Liver (tissue), 9 donors: ENCODE results near the gene NCR2. TPM values are rescaled to one million over a fixed set of nuclear protein-coding genes. Genes with fewer than 3 reads are reported as not detected.

Source experiments
- DNase-seq: peaks from one replicate; pipeline ENCODE4 v3.0.0-alpha.2; 2017; ENCODE audit warnings: low spot score
- H3K27ac ChIP-seq, 2 donors: one replicate each; pipeline ENCODE4 v1.7.0; 2013; ENCODE audit warnings: inconsistent platforms in 2 of 2, low read length in 2 of 2, control low read depth in 1 of 2, low read depth in 1 of 2, mild to moderate bottlenecking in 1 of 2
- H3K27me3 ChIP-seq, 4 donors: one replicate each; pipeline versions ENCODE4 v1.6.1 to v1.7.0; 2013; ENCODE audit warnings: low read length in 3 of 4, inconsistent platforms in 1 of 4, mild to moderate bottlenecking in 1 of 4, moderate library complexity in 1 of 4; ENCODE audit not compliant: control insufficient read depth in 4 of 4, insufficient read depth in 4 of 4
- H3K36me3 ChIP-seq, 4 donors: one replicate each; pipeline versions ENCODE4 v1.6.1 to v1.7.0; 2013; ENCODE audit warnings: low read length in 3 of 4, mild to moderate bottlenecking in 3 of 4, low read depth in 1 of 4, moderate library complexity in 1 of 4; ENCODE audit not compliant: control insufficient read depth in 4 of 4, insufficient read depth in 3 of 4
- H3K4me1 ChIP-seq, 4 donors: one replicate each; pipeline versions ENCODE4 v1.6.1 to v1.7.0; 2013; ENCODE audit warnings: low read length in 3 of 4, mild to moderate bottlenecking in 3 of 4, moderate library complexity in 1 of 4; ENCODE audit not compliant: control insufficient read depth in 4 of 4, insufficient read depth in 4 of 4
- H3K4me3 ChIP-seq, 3 donors: one replicate each; pipeline versions ENCODE4 v1.6.1 to v1.7.0; 2013; ENCODE audit warnings: low read length in 3 of 3, control low read depth in 1 of 3, low read depth in 1 of 3, mild to moderate bottlenecking in 1 of 3
- H3K9ac ChIP-seq, 2 donors: one replicate each; pipeline ENCODE4 v1.7.0; 2013; ENCODE audit warnings: low read length in 2 of 2, mild to moderate bottlenecking in 2 of 2, moderate library complexity in 2 of 2, control low read depth in 1 of 2, low read depth in 1 of 2
- H3K9me3 ChIP-seq, 4 donors: one replicate each; pipeline versions ENCODE4 v1.6.1 to v1.7.0; 2013; ENCODE audit warnings: low read length in 3 of 4; ENCODE audit not compliant: control insufficient read depth in 4 of 4
- EGR1 ChIP-seq, 2 donors: IDR thresholded peaks; 2 replicates each; pipeline ENCODE4 v1.6.1; 2016 to 2018; ENCODE audit warnings: antibody characterized with exemption in 2 of 2, low read depth in 2 of 2
- FOXA1 ChIP-seq: IDR thresholded peaks from 2 replicates; pipeline ENCODE4 v1.6.1; 2016; ENCODE audit warnings: antibody characterized with exemption
- HNF4A ChIP-seq, 2 donors: conservative IDR thresholded peaks; 2 replicates each; pipeline ENCODE4 v1.6.1; 2016; ENCODE audit warnings: antibody characterized with exemption in 2 of 2, mild to moderate bottlenecking in 2 of 2
- HNF4G ChIP-seq: IDR thresholded peaks from 2 replicates; pipeline ENCODE4 v1.6.1; 2016; ENCODE audit warnings: antibody characterized with exemption
- JUND ChIP-seq, 2 donors: IDR thresholded peaks; 2 replicates each; pipeline ENCODE4 v1.6.1; 2016; ENCODE audit warnings: antibody characterized with exemption in 2 of 2
- SP1 ChIP-seq: IDR thresholded peaks from 2 replicates; pipeline ENCODE4 v1.6.1; 2018; ENCODE audit warnings: antibody characterized with exemption, mild to moderate bottlenecking
- TAF1 ChIP-seq: conservative IDR thresholded peaks from 2 replicates; pipeline ENCODE4 v1.6.1; 2016; ENCODE audit warnings: antibody characterized with exemption, mild to moderate bottlenecking
- YY1 ChIP-seq: IDR thresholded peaks from 2 replicates; pipeline ENCODE4 v1.6.1; 2016; ENCODE audit warnings: antibody characterized with exemption, mild to moderate bottlenecking
- WGBS: extraction: QIAGEN DNeasy Blood & Tissue Kit; methylation state at CpG from one replicate; pipeline ENCODE4 v1.1.7; 2013; 5-methylcytosine and 5-hydroxymethylcytosine counted together
- polyA plus RNA-seq, 2 donors: library from polyadenylated mRNA; stranded (reverse) in 1 of 2; unstranded in 1 of 2; fragments of 200-250 nt in 1 of 2; fragments of >200 nt in 1 of 2; fragmentation: Nextera tagmentation in 1 of 2; extraction: Ambion mirVana in 1 of 2; gene quantifications; one replicate each; pipeline versions ENCODE4 v1.2.1 to v1.2.3, GENCODE V29; 2013 to 2015
- total RNA-seq, 2 donors: library from RNA; depleted of rRNA; stranded (reverse); fragments of >200 nt; gene quantifications; one replicate each; pipeline ENCODE4 v1.2.3, GENCODE V29; 2014
- TF ChIP-seq, protein P1 (sequence below): IDR thresholded peaks from 2 replicates; pipeline ENCODE4 v1.6.1; 2016; ENCODE audit warnings: antibody characterized with exemption
- TF ChIP-seq, protein P2 (sequence below): fragments of 150-350 bp; IDR thresholded peaks from 2 replicates; pipeline ENCODE4 v1.5.1; 2017; ENCODE audit warnings: improper control_type of control experiment, low read depth, low read length; ENCODE audit not compliant: missing input control
- TF ChIP-seq, protein P3 (sequence below): IDR thresholded peaks from 2 replicates; pipeline ENCODE4 v1.6.1; 2016; ENCODE audit warnings: antibody characterized with exemption
- TF ChIP-seq, protein P4 (sequence below): IDR thresholded peaks from 2 replicates; pipeline ENCODE4 v1.6.1; 2016; ENCODE audit warnings: antibody characterized with exemption, mild to moderate bottlenecking
- donor health status: healthy.
- donor health status: healthy.
- donor health status: healthy.
- donor health status: healthy.
- donor health status: healthy.

The NCR2 gene
- total and polyA plus RNA-seq, 4 donors: not detected

DNA sequence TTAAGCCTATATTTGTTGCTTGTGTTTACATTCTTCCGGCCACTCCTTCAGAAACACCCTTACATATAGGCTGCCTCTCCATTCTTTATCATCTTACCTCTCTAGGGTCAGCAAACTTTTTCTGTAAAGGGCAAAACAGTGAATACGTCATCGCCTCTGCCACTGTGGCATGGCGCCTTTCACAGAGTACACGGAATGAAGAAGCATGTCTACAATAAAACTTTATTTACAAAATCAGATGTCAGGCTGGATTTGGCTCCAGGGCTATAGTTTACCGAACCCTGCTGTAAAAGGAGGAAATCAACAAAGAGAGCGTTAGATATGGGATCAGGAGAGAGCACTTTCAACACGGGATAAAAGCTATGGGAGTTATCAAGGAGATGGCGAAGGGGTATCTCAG lies 9.3 kb upstream of the NCR2 start:
- Histone ChIP-seq H3K9ac (no peak overlapping the region), H3K4me1 (no peaks in the 10 kb centered on the region), H3K4me3 (no peak overlapping the region), H3K27ac (no peak overlapping the region), H3K27me3 (peaks cover 0 to 16% (median 3%) of the 10 kb centered on the region in 4 donors), H3K36me3 (no peaks in the 10 kb centered on the region), H3K9me3 (no peaks in the 10 kb centered on the region)
- TF ChIP-seq HNF4G (no peak), HNF4A (conservative IDR thresholded peaks at IDR 0.05) (no peak)
- TF ChIP-seq, protein P1, sequence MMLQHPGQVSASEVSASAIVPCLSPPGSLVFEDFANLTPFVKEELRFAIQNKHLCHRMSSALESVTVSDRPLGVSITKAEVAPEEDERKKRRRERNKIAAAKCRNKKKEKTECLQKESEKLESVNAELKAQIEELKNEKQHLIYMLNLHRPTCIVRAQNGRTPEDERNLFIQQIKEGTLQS: no peak
- no peak for DNase-seq
- 60% methylated on average over 9 of the region's 9 CpGs for WGBS

DNA sequence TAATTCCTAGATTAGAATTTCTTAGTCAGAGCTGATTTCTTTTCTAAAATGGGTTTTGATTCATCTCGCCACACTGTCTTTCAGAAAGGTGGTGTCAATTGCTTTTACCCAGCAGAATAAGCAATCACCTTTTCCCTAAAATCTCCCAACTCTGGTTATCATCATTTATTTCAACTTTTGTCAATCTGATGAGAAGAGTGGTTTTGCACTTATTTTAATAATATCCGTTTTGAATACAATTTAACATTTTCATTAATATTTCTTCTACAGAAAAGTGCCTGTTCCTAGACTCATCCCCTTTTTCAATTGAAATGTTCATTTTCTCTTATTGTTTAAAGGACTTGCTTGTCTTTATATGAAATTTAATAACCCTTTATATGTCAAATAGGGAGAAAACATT lies 8.2 kb upstream of the NCR2 start:
- Histone ChIP-seq H3K27ac (no peak overlapping the region), H3K4me3 (no peak overlapping the region), H3K27me3 (peaks cover 0 to 16% (median 3%) of the 10 kb centered on the region in 4 donors), H3K9me3 (no peaks in the 10 kb centered on the region), H3K36me3 (no peaks in the 10 kb centered on the region), H3K4me1 (no peaks in the 10 kb centered on the region), H3K9ac (no peak overlapping the region)
- WGBS: 64% methylated on average over 2 of the region's 2 CpGs
- DNase-seq: no peak
- TF ChIP-seq, protein P1: no peak
- TF ChIP-seq, protein P2, sequence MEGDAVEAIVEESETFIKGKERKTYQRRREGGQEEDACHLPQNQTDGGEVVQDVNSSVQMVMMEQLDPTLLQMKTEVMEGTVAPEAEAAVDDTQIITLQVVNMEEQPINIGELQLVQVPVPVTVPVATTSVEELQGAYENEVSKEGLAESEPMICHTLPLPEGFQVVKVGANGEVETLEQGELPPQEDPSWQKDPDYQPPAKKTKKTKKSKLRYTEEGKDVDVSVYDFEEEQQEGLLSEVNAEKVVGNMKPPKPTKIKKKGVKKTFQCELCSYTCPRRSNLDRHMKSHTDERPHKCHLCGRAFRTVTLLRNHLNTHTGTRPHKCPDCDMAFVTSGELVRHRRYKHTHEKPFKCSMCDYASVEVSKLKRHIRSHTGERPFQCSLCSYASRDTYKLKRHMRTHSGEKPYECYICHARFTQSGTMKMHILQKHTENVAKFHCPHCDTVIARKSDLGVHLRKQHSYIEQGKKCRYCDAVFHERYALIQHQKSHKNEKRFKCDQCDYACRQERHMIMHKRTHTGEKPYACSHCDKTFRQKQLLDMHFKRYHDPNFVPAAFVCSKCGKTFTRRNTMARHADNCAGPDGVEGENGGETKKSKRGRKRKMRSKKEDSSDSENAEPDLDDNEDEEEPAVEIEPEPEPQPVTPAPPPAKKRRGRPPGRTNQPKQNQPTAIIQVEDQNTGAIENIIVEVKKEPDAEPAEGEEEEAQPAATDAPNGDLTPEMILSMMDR: no peak
- no peak for TF ChIP-seq TAF1
- no peak for TF ChIP-seq SP1
- TF ChIP-seq, protein P3, sequence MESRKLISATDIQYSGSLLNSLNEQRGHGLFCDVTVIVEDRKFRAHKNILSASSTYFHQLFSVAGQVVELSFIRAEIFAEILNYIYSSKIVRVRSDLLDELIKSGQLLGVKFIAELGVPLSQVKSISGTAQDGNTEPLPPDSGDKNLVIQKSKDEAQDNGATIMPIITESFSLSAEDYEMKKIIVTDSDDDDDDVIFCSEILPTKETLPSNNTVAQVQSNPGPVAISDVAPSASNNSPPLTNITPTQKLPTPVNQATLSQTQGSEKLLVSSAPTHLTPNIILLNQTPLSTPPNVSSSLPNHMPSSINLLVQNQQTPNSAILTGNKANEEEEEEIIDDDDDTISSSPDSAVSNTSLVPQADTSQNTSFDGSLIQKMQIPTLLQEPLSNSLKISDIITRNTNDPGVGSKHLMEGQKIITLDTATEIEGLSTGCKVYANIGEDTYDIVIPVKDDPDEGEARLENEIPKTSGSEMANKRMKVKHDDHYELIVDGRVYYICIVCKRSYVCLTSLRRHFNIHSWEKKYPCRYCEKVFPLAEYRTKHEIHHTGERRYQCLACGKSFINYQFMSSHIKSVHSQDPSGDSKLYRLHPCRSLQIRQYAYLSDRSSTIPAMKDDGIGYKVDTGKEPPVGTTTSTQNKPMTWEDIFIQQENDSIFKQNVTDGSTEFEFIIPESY: no peak
- no peak for TF ChIP-seq FOXA1
- TF ChIP-seq YY1: no peak
- TF ChIP-seq JUND (IDR thresholded peaks at IDR 0.05): no peak
- TF ChIP-seq EGR1 (IDR thresholded peaks at IDR 0.05; ENCODE audit: low read depth in 2 of 2): no peak
- TF ChIP-seq, protein P4, sequence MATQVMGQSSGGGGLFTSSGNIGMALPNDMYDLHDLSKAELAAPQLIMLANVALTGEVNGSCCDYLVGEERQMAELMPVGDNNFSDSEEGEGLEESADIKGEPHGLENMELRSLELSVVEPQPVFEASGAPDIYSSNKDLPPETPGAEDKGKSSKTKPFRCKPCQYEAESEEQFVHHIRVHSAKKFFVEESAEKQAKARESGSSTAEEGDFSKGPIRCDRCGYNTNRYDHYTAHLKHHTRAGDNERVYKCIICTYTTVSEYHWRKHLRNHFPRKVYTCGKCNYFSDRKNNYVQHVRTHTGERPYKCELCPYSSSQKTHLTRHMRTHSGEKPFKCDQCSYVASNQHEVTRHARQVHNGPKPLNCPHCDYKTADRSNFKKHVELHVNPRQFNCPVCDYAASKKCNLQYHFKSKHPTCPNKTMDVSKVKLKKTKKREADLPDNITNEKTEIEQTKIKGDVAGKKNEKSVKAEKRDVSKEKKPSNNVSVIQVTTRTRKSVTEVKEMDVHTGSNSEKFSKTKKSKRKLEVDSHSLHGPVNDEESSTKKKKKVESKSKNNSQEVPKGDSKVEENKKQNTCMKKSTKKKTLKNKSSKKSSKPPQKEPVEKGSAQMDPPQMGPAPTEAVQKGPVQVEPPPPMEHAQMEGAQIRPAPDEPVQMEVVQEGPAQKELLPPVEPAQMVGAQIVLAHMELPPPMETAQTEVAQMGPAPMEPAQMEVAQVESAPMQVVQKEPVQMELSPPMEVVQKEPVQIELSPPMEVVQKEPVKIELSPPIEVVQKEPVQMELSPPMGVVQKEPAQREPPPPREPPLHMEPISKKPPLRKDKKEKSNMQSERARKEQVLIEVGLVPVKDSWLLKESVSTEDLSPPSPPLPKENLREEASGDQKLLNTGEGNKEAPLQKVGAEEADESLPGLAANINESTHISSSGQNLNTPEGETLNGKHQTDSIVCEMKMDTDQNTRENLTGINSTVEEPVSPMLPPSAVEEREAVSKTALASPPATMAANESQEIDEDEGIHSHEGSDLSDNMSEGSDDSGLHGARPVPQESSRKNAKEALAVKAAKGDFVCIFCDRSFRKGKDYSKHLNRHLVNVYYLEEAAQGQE: no peak
- TF ChIP-seq HNF4A (conservative IDR thresholded peaks at IDR 0.05): no peak
